ENCODE data around the gene ANTXR1. TPM values are rescaled to one million over a fixed set of nuclear protein-coding genes. Genes with fewer than 3 reads are reported as not detected.

The ANTXR1 gene
- total RNA-seq, 1 experiment from 2014 or later, result 37.3 TPM

GRCh38 chr2:69065735-69066336 is 52.9 kb downstream of the ANTXR1 start:
- H3K23ac ChIP-seq (ENCODE audit: insufficient read length, low read depth, low read length), result no peak overlapping the region
- H2AK5ac ChIP-seq (ENCODE audit: insufficient read length, low read length), result no peak overlapping the region
- no peak overlapping the region for H2BK5ac ChIP-seq (ENCODE audit: insufficient read length, low read length)
- no peak overlapping the region for H4K91ac ChIP-seq (ENCODE audit: insufficient read length, low read depth, low read length)
- H3K9me3 ChIP-seq (ENCODE audit: control insufficient read depth, low read depth, low read length), result no peaks in the 10 kb centered on the region
- Mint-ChIP-seq H3K27ac (no peak overlapping the region), H3K27me3 (ENCODE audit: low read depth) (no peaks in the 10 kb centered on the region), H3K4me3 (no peak overlapping the region), H3K4me1 (no peaks in the 10 kb centered on the region), H3K9me3 (no peaks in the 10 kb centered on the region), H3K36me3 (ENCODE audit: insufficient read depth in 1 of 3, low read depth in 3 of 3) (no peaks in the 10 kb centered on the region)
- H3K4ac ChIP-seq (ENCODE audit: low read depth, low read length), result no peak overlapping the region
- no peak overlapping the region for H2BK120ac ChIP-seq (ENCODE audit: low read depth, low read length, poor library complexity, severe bottlenecking)
- H2BK12ac ChIP-seq (ENCODE audit: insufficient read length, low read depth, low read length), result no peak overlapping the region
- H3K18ac ChIP-seq (ENCODE audit: insufficient read length, low read depth, low read length), result no peak overlapping the region
- no peak overlapping the region for H2BK15ac ChIP-seq (ENCODE audit: low read depth, low read length)
- H3K56ac ChIP-seq (ENCODE audit: insufficient read length, low read depth, low read length), result no peak overlapping the region
- no peak for TF ChIP-seq CTCF (conservative IDR thresholded peaks at IDR 0.05)
- H4K8ac ChIP-seq (replicated peaks; ENCODE audit: insufficient read length, low read depth, low read length), result no peak overlapping the region
- no peak overlapping the region for H3K27ac ChIP-seq (ENCODE audit: insufficient read length, low read depth, low read length)
- H3K4me2 ChIP-seq (ENCODE audit: insufficient read depth, insufficient read length, low read length), result no peak overlapping the region
- no peaks in the 10 kb centered on the region for H3K79me1 ChIP-seq (ENCODE audit: insufficient read depth, low read depth, low read length, poor library complexity, severe bottlenecking)
- H3K9ac ChIP-seq (ENCODE audit: extremely low read depth, insufficient read length, low read length), result no peak overlapping the region
- H3K27me3 ChIP-seq (ENCODE audit: insufficient read depth, low read length), result no peaks in the 10 kb centered on the region
- H3K79me2 ChIP-seq (ENCODE audit: insufficient read depth, low read length), result no peaks in the 10 kb centered on the region
- WGBS (ENCODE audit: extremely low coverage, insufficient read length, low lambda C conversion rate), result no CpG with 5 or more reads among the region's 1 CpG
- H3K14ac ChIP-seq (ENCODE audit: insufficient read depth, low read length), result no peak overlapping the region
- no peak overlapping the region for H2BK20ac ChIP-seq (ENCODE audit: low read depth, low read length, poor library complexity, severe bottlenecking)
- H3K23me2 ChIP-seq (ENCODE audit: insufficient read length, low read depth, low read length, poor library complexity, severe bottlenecking), result no peaks in the 10 kb centered on the region
- no peak for DNase-seq
- no peak overlapping the region for H3T11ph ChIP-seq (ENCODE audit: low read length)
- no peaks in the 10 kb centered on the region; the same call in 1 of the 2 replicates for H3K4me1 ChIP-seq (ENCODE audit: insufficient read depth, low read length)
- H4K20me1 ChIP-seq (ENCODE audit: control insufficient read depth, insufficient read depth, insufficient read length), result no peaks in the 10 kb centered on the region
- H4K5ac ChIP-seq (ENCODE audit: insufficient read length, low read depth, low read length), result no peak overlapping the region
- H2AFZ ChIP-seq (ENCODE audit: low read length), result no peak overlapping the region
